ENCODE measurements around the gene PLCB2.

PLCB2 gene

DNA sequence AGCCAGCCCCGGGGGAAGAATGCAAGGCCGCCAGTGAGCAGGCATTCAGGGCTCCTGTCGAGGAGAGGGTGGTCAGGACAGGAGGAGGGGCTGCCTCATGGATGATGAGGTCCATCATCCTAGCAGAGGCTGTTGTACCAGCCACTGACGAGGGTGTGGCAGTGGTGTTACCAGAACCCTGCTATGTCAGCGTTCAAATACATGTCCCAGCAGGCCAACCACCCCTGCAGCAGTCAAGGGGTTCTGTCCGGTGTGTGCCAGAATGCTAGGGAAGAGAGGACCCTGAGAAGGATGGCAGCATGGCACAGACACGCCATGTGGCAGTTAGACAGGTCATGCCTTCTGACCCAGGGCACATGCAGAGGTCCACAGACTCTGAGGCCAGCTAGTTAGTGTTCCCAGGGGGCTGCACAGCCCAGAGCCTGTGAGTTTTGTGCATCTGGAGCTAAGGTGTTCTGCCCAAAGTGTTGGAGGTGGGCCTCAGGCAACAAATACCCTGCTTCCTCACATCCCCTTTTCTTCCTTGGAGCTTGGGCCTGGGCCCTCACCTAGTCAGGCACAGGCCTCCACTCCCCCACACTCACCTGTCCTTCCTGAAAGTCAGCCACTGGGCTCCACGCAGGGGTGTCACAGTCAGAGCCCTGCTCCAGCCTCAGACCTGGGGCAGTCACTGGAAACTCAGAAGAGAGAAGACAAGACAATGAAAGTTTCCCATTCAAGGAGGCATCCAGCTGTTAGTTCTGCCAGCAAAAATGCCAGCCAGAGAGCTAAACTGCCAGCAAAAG lies 61.0 kb downstream of the PLCB2 start:
- no peak for DNase-seq

DNA sequence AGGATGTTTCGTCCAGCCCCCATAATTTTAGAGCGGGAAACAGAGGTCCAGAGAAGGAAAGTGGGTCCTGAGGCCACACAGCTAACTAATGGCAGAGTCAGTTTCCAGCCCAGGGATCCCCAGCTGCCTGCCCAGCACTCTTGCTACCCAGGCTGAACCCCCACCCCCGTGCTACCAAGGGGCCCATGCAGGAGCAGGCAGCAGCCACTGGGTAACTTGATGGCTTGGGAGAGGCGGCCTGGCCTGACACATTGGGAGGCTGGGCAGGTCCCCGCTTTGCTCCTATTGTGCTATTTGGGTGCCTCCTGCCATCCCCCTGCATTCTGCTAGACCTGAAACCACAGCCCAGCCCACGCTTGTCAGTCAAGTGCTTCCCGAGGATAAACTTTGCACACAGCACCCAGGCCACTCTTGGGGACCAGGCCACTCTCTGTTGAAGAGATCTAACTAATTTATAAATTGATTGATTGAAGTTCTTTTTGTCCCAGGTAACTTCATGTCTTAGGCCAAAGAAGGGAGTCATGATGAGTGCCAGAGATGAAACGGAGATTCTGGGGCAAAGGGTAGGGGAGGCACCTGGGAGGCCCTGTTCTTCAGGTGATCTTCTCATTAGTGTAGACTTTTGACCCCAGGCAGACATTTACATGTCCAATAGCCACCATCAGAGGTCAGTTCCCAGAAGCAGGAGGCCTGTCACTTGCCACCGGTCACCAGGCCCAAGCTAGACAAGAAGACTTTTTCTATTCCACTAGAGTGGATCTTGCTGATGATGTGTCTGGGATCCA lies 61.9 kb downstream of the PLCB2 start:
- DNase-seq: no peak

DNA sequence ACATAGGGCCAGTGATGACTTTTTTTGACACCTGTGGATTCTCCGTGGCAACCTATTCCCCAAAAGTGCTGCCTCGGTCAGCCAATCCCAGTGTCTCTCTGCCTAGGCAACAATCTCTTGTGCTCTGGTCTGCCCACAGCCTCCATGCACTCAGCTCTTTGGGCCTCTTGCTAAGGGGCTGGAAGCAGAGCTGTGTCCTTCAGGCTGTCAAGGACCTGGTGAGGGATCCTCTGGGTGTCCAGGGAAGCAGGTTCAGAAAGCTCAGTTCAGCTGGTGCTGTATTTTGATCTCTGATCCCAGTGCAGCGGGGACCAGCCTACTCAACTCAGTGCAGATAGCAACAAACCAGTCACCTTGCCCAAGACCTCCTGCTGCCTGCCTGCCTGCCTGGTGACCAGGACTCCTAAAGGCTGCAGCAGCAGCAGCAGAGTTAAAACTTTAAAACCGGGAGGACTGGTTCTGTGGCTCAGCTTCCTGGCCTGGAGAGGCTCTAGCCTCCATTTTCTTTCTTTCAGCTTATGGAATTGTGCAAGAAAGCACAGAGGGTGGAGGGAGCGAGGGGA lies 62.7 kb downstream of the PLCB2 start:
- no peak for DNase-seq

DNA sequence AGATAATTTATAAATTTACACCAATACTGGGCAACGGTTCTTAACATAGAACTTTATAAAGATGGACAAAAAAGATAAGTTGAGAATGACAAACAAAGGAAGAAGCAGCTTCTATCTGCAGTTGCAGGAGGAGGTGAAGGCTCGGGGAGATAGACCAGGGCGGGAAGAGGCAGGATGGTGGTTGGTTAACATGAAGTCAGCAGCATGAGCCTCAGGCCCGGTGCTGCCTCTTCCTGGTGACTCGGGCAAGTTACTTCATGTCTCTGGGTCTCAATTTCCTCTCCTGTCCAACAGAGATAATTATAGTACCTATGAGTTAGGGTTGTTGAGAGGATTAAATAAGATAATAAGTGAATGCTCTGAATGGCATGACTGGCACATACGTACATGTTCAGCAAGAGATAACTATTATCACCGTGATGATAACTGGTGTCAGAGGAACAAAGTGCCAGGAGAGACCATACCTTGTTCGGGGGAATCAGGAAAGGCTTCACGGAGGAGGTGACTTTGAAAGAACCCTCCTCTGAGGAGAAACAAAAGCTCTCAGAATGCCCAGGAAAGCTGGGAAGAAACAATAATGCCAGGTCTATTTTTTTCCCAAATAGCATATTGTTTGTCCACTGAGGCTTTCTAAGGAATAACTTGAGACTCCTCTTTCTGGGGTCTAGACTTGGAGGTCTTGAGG lies 64.5 kb downstream of the PLCB2 start:
- no peak for DNase-seq

DNA sequence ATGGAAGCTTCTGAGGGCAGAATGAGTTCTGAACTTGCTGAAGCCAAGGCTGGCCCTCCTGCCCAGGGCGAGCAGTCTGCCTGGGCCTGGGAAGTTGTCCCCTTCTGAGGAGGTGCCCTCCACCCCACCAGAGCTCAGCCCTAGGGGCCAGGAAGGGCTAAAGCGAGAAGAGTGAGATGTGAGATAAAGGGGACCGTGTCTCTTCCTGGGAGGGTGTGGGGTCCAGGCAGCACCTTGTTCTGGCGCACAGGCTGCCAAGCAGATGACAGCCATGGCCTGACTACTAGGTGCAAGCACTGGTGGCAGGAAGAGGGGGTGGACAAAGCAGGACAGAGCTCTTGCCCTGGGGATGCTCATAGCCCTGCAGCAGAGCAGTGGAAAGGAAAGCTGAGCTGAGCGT lies 65.1 kb downstream of the PLCB2 start:
- DNase-seq: no peak

DNA sequence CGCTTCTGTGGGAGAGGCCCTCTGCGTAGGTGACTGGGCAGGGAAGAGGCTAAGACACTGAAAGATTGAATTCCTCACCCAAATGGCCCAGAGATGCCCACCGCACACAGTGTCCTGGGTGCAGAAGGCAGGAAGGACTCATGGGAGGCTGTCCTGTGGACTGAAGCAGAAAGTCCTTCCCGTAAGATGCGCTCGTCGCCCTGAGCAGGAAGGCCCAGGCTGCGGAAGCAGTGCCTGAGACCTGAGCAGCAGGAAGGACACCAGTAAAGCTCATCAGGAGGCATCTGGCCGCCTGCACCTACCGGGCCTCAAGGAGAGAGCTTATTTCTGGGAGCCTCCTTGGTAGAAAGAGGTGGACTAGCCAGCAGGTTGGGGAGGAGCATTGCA lies 65.5 kb downstream of the PLCB2 start:
- DNase-seq: no peak

DNA sequence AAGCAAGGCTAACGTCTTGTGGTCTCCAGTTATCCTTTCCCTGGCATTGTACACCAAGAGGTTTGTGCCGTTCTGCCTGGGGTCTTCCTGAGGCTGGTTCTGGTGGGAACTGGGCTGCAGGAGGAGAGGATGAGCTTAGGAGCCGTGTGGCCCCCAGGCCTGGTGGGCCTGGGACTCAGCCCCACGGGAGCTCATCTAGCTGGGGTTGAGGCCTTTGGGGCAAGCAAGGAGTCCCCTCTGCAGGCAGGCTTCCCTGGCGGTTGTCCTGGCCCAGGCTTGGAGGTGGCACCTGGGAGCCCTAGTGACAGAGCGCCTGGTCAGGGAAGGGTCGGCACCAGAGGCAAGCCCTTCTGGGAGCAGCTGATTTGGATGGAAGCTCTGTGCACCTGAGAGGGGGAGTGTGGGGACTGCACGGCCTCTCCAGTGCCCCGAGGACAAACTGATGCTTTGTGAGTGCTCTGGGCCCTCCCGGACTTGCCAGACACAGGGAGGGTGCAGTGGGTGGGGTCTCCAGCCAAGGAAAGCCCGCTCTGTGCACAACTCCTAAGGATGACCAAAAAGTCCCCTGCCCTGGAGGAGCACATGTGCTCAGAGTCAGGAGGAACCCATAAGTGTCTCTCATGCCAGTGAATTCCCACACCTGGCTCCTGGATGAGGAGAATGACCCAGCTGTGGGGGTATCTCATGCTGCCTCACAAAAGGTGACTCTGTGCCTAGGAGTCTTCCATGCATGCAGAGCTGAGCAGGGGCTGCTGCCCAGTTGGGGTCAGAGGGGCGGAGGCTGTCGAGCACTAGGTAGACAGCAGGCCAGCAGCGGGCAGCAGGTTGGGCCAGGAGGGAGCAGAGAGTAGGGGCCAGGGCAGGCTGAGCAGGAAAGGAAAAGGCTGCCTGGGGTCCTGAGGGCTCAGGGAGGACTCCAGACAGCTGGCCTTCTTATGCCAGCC lies 66.2 kb downstream of the PLCB2 start:
- no peak for DNase-seq

DNA sequence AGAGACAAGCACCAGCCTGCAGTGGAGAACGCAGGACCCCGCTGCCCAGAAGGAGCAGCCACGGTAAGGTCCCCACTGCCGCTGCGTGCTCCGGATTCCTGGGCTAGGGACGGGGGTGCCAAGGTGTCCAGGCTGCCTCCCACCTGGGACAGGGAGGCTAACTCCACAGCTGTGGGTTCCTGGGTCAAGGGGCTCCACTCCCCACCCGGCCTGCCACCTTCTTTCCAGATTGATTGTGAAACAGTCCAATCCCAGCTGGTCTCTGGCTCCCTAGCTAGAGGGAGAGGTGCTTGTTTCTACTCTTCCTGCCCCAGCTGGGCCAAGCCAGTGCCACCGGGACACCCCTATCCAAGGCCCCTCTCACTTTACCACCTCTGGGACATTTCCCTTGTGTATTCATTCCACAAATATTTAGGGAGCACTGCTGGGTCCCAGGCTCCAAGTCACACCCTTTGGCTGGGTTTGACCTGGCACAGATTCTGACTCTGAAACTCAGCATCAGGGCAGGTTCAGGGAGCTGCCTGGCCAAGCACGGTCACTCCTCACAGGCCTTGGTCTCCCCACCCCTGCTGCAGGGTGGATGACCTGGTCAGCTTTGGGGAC lies 67.0 kb downstream of the PLCB2 start:
- no peak for DNase-seq

DNA sequence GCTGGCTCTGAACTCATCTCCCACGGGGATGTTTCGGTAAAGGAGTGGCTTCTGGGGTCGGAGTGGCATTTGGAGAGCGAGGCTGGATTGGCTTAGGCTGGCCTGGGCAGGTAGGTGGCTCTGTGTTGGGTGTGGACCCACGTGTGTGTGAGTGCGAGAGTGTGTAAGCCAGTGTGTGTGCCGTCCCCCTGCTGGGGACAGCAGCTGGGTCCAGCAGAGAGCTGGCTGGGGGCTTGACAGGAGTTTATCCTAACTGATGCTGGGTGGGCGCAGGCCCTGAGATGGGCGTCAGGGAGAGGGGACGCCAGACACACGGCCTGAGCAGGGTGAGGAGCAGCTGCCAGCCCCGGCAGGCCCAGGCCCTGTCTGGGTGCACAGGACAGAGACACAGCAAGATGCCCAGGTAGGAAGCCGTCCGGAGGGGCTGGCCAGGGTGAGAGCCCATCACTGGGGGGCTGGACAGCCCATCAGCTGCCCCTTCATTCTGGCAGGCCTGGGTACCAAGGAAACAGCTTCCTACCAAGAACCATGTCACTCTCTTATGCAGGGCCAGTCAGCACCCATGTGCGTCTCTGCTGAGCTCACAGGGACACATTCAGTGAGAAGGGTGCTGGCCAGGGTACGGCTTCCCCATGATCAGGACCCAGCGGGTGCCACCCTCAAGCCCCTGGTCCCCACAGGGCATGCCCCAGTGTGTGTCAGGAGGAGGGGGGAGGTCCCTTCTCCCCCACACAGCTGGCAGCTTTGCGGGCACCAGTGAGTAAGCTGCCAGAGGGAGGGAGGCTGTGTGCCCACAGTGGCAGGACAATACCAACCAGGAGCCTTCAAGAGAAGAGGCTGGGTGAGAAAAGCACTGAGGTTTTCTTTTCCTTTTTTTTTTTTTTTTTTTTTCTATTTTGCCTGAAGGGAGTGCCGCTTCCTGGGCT lies 67.8 kb downstream of the PLCB2 start:
- no peak for DNase-seq

DNA sequence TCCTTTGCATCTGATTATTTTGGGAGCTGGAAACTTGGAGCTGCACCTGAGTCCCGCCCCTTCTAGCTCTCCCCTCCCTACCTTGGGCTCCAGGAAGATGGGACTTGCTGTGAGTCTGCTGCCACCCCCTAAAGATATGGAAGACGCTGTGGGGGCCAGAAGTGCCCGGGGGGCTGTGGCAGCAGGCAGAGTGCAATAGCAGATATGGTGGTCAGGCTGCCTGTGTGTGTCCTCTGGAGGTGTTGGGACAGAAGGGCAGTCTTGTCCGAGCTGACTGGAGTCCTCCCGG lies 68.4 kb downstream of the PLCB2 start:
- DNase-seq: no peak

DNA sequence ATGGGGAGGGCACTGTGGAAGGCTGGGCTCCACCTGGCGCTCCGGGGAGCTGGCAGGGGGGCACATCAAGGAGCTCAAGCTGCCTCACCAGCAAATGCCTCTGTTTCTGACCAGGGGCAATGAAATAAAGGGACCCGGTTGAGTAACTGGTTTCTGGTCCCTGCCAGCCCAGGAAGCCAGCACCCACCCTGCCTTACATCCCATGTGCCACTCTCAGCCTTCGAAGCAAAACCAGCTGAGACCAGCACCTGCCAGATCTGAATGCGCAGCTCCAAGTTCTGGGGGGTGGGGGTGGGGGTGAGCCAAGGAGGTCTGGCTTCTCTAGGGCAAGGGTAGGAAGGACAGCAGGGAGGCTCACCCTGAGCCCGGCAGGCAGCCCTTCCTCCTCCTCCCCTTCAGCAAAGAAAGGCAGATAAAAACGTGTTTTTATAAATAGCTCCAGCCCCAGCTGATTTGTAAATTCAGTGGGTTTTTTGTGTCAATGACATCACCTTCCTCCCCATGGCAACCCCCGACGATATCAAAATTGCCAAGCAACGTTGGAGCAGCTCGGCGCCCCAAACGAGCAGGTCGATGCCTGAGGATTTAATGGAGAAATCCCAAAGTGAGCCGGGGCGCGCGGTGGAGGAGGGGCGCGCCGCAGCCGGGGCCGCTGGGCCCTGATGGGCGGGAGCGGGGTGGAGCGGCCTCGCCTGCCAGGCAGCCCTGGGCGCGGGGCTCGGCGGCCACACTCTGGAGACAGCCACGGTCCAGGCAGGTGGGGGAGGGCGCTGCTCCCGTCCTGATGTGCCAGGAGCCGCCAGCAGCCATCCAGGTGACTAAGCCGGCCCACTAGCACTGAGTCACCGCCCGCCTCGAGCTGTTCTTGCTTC lies 69.0 kb downstream of the PLCB2 start, which contains the start of gene PAK6:
PAK6 (plus strand) TSS at position 532 of the 872 bp plus-strand sequence. CDS start 25,723 bp downstream, outside the sequence.
- DNase-seq: peak; percentile 45
